GM23338 (cell line): ENCODE data around the gene SCN4B.

ENCODE experiments used
- EZH2 ChIP-seq: fragments of 200-600 bp; sonication (generic); IDR thresholded peaks from one replicate; pipeline ENCODE4 v1.8.0; 2017; ENCODE audit warnings: antibody characterized with exemption, mild to moderate bottlenecking, low read depth; ENCODE audit not compliant: unreplicated experiment
- POLR2AphosphoS5 ChIP-seq: IDR thresholded peaks from 2 replicates; pipeline ENCODE4 v1.6.1; 2016; ENCODE audit warnings: antibody characterized with exemption, low read depth
- TF ChIP-seq, protein P1 (sequence below), 2 experiments: fragments of 200-600 bp in 1 of 2; sonication (generic) in 1 of 2; conservative IDR thresholded peaks; 2 replicates each; pipeline versions ENCODE4 v1.5.1 to v1.6.1; 2016 to 2017; ENCODE audit warnings: antibody characterized with exemption in 2 of 2, low read depth in 2 of 2, mild to moderate bottlenecking in 2 of 2, moderate library complexity in 1 of 2

DNA sequence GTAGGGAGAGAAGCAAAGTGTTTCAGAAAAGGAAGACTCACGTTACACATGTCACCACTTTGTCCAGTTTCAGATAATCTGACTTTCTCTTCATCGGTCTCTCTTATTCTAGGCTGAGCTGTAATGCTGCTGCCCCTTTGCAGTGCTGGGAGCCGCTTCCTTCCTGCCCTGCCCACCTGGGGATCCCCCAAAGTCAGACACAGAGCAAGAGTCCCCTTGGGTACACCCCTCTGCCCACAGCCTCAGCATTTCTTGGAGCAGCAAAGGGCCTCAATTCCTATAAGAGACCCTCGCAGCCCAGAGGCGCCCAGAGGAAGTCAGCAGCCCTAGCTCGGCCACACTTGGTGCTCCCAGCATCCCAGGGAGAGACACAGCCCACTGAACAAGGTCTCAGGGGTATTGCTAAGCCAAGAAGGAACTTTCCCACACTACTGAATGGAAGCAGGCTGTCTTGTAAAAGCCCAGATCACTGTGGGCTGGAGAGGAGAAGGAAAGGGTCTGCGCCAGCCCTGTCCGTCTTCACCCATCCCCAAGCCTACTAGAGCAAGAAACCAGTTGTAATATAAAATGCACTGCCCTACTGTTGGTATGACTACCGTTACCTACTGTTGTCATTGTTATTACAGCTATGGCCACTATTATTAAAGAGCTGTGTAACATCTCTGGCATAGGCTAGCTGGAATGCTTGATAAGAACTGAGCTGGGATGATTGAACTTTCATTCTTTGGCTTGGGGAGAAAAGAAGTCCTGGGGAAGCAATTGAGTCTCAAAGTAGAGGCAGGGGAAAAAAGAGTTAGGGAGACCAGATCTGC, 34.6 kb downstream of the SCN4B start:
- TF ChIP-seq, protein P1, sequence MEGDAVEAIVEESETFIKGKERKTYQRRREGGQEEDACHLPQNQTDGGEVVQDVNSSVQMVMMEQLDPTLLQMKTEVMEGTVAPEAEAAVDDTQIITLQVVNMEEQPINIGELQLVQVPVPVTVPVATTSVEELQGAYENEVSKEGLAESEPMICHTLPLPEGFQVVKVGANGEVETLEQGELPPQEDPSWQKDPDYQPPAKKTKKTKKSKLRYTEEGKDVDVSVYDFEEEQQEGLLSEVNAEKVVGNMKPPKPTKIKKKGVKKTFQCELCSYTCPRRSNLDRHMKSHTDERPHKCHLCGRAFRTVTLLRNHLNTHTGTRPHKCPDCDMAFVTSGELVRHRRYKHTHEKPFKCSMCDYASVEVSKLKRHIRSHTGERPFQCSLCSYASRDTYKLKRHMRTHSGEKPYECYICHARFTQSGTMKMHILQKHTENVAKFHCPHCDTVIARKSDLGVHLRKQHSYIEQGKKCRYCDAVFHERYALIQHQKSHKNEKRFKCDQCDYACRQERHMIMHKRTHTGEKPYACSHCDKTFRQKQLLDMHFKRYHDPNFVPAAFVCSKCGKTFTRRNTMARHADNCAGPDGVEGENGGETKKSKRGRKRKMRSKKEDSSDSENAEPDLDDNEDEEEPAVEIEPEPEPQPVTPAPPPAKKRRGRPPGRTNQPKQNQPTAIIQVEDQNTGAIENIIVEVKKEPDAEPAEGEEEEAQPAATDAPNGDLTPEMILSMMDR (conservative IDR thresholded peaks at IDR 0.05; ENCODE audit: low read depth in 2 of 2), result no peak
- TF ChIP-seq POLR2AphosphoS5, result no peak
- no peak for TF ChIP-seq EZH2
